Upper lobe of left lung (tissue), 4 donors: ENCODE measurements around the gene ABCE1.

ENCODE experiments used
- POLR2A ChIP-seq, 4 donors: fragments of 450-650 bp; IDR thresholded peaks; one replicate each; pipeline ENCODE4 v1.5.1; 2016 to 2017; ENCODE audit warnings: antibody characterized with exemption in 4 of 4, mild to moderate bottlenecking in 2 of 4
- POLR2AphosphoS5 ChIP-seq, 2 donors: sonication (generic); formaldehyde crosslinking; IDR thresholded peaks; one replicate each; pipeline ENCODE4 v1.5.1; 2017; ENCODE audit warnings: antibody characterized with exemption in 2 of 2

DNA sequence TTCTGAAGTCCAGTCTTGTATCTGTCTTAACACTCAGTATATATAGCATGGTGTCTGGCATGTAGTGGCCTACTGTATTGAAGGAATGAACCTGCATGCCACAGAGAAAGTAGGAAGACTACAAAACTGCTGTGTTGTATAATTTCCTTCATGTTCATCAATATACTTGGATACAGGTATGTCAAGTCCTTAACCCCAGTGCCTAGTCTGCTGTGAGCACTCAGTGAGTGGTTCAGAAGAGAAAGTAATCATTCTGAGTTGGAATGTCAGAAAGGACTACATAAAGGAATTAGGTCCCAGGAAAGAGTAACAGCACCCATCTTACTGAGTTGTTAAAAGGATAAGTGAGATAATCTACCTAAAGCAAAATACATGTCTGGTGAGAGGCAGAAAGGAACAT, 32.0 kb downstream of the ABCE1 start:
- TF ChIP-seq POLR2A (IDR thresholded peaks at IDR 0.05), result no peak
- TF ChIP-seq POLR2AphosphoS5 (IDR thresholded peaks at IDR 0.05), result no peak
